Prostate gland (tissue), 2 donors: Measurements from ENCODE around the gene TP53I13.

ENCODE experiments used
- POLR2A ChIP-seq: fragments of 450-650 bp; IDR thresholded peaks from one replicate; pipeline ENCODE4 v1.6.1; 2016; ENCODE audit warnings: antibody characterized with exemption, mild to moderate bottlenecking
- TF ChIP-seq, protein P1 (sequence below), 4 experiments: fragments of 200-600 bp in 2 of 4; fragments of 450-650 bp in 2 of 4; sonication (generic) in 2 of 4; IDR thresholded peaks; 1 replicate in 3 of 4; 2 replicates in 1 of 4; pipeline ENCODE4 v1.5.1; 2016 to 2019; ENCODE audit warnings: antibody characterized with exemption in 4 of 4, mild to moderate bottlenecking in 2 of 4, moderate library complexity in 2 of 4

- TF ChIP-seq, protein P1, sequence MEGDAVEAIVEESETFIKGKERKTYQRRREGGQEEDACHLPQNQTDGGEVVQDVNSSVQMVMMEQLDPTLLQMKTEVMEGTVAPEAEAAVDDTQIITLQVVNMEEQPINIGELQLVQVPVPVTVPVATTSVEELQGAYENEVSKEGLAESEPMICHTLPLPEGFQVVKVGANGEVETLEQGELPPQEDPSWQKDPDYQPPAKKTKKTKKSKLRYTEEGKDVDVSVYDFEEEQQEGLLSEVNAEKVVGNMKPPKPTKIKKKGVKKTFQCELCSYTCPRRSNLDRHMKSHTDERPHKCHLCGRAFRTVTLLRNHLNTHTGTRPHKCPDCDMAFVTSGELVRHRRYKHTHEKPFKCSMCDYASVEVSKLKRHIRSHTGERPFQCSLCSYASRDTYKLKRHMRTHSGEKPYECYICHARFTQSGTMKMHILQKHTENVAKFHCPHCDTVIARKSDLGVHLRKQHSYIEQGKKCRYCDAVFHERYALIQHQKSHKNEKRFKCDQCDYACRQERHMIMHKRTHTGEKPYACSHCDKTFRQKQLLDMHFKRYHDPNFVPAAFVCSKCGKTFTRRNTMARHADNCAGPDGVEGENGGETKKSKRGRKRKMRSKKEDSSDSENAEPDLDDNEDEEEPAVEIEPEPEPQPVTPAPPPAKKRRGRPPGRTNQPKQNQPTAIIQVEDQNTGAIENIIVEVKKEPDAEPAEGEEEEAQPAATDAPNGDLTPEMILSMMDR (IDR thresholded peaks at IDR 0.05) = no peak
- no peak for TF ChIP-seq POLR2A
Measured at GRCh38 chr17:29610395-29610794, 41.9 kb downstream of the TP53I13 start.
